ENCODE measurements around the gene RNF157. TPM values are rescaled to one million over a fixed set of nuclear protein-coding genes. Genes with fewer than 3 reads are reported as not detected.

Gene RNF157
- 4.1 and 6.7 TPM in 2 replicates for total RNA-seq (2014; rRNA removed; shearing (Covaris generic))

GRCh38 chr17:76240461-76241203 is at the start of gene RNF157:
Gene RNF157 (minus strand): TSS chr17:76240493. CDS start chr17:76240240, 253 bp downstream.
- peak; percentile 65 for DNase-seq (ENCODE audit: low read depth)

DNA sequence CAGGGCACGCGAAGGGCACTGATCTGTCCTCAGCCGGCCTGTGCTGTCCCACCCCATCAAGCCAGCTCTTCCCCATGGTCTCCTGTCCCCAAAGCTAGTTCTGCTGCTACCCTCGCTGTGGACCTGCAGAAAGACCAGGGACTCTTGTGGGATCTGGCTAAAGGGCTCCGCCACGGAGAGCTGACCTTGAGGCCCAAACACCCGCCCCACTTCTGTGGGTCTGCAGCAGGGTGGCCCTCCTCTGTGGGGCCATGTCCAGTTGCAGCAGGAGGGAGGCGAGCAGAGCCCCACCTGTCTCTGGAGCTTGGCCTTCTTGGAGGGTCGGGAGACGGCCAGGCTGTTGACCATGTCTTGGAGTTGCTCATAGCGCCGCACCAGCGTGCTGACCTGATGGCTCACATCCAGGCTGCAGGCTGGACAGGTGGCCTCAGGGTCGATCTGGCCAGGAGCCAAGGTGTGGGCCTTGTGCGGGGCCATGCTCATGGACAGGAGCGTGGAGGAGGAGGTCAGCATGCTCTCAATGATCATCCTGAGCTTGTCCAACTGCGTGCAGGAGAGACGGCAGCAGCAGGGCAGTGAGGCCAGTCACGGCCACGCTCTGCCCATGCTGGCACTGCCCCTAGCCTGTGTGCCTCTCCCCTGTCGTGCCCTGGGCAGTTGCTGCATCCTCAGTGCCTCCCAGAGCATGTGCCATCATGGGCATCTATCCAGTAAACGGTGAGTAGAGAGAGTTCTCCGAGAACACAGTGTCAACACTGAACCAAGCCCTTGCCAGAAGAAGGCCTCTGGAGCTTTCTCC is 41.5 kb upstream of the RNF157 start:
- DNase-seq (ENCODE audit: low read depth), result no peak

DNA sequence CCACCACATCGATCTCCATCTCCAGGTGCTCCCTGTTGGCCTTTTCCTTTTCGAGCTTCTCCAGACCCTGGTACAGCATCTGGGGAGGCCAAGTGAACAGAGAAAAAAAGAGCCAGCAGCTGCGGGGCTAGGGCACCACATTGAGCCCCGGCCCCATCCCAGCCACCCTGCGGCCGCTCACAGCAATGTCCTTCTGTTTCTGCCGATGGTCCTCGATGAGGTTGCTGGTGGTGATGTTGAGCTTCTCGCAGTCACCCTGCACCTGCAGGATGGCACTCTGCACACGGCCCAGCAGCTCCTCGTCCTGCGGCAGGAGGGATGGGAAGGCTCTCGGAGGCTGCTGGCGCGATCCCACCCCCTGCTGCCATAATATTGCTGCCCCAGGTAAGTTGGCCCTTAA is 40.4 kb upstream of the RNF157 start:
- DNase-seq (ENCODE audit: low read depth), result no peak

DNA sequence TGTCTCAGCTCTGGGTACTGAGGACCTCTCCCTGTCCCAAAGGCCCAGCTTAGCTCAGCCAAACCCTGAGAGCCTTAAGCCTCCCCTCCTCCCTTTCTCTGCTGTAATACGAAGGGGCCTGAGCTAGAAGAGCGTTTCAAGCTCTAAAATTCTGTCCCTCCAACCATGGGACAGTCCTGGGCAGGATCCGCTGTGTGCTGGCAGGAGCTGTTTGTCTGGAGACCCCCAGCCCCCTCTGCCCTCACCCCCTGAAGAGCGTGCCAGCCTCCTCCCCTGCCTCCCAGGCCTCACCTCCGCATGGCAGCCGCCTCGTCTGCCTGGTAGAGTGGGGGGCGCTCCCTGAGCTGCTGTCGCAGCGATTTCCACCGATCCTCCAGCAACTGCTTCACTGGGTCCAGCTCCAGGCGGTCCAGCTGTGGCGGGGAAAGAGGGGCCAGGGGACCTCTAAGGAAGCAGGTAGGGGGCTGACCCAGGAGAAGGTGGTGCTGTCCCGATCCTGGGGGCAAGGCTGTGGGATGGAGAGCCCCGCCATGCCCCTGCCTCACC is 39.5 kb upstream of the RNF157 start:
- DNase-seq (ENCODE audit: low read depth), result no peak

DNA sequence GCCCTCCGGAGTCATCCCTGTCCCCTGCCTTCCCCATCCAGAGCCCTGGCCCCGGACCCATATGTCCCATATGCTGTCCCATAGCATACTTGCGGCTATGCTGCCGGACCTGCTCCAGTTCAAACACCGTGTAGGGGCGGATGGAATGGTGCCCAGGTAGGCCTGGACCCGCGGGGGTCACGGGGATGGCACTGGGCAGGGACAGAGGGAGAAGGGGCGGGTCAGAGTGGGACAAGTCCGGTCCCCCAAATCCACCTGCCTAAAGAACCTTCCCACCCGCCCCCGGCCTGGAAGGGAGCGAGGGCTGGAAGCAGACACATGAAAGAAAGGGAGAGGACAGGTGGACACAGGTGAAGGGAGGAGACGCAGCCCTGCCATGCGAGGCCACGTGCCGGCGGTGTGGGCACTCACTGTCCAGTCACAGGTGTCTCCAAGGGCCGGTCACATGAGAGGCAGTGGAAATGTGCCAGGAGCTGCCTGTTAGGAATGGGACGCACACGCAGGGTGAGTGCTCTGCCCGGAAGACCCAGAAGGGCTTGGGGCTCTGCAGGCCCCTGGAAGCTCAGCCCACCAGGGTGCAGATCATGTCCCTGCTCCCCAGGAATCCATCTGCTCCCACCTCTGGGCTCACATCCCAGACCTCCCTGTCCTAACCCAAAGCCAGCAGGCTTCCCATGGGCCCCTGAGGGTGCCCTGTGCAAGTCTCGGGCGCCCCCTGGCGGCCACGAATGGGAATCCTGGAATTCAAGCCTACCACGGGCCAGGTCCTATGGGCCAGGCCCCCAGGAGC is 38.9 kb upstream of the RNF157 start:
- DNase-seq (ENCODE audit: low read depth), result peak; percentile 72

- no peak for DNase-seq (ENCODE audit: low read depth)
These were observed 38.1 kb upstream of the RNF157 start for GRCh38 chr17:76278268-76278908.

- DNase-seq (ENCODE audit: low read depth), result no peak
These were observed 37.3 kb upstream of the RNF157 start for GRCh38 chr17:76277300-76278267.

- peak; percentile 93 for DNase-seq (ENCODE audit: low read depth)
These were observed 36.4 kb upstream of the RNF157 start for GRCh38 chr17:76276461-76277299.

DNA sequence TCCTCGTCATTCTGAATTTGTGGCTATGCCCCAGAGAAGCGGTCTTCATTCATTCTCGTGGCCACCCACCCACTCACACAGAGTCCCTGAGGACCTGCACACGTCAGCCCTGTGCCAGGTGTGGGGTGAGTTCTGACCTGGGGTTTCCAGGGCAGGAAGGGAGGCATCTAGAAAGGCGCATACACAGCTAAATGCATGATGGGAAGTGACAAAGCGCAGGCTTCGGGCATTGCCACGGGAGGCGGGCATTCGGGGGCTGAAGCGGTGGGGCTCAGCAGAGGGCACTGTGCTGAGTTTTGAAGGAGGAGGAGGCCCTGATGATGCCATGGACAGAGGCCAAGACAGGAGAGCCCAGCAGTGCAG is 35.8 kb upstream of the RNF157 start:
- DNase-seq (ENCODE audit: low read depth), result no peak

DNA sequence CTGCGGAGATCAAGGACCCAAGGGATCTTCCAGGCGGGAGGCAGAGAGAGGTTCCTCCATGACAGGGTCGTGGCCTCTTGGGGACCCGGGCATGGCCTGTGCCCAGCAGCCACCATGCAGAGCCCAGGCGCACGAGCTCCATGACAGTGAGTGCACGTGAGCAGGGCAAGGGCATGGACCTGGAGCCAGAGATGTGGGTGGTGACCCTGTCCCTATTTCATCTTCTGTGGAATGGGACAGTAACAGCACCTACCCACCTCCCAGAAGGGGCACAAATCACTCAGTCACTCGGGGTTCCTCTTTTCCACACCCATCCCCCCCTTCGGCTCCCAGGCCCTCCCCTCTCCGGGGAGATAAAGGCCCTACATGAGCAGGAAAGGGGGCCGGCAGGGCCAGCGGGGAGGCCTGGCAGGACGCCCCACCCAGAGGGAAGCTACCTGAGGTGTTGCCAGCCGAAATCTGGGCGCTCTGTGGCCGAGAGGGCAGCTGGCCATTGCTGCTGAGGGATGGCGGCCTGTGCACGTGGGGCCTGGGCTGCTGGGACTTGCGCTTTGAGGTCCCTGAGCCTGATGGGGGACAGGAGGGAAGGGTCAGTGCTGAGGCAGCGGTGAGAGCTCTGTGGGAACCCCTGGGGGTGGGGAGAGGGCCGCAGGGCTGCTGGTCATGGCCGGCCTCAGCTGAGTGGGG is 35.2 kb upstream of the RNF157 start:
- no peak for DNase-seq (ENCODE audit: low read depth)

DNA sequence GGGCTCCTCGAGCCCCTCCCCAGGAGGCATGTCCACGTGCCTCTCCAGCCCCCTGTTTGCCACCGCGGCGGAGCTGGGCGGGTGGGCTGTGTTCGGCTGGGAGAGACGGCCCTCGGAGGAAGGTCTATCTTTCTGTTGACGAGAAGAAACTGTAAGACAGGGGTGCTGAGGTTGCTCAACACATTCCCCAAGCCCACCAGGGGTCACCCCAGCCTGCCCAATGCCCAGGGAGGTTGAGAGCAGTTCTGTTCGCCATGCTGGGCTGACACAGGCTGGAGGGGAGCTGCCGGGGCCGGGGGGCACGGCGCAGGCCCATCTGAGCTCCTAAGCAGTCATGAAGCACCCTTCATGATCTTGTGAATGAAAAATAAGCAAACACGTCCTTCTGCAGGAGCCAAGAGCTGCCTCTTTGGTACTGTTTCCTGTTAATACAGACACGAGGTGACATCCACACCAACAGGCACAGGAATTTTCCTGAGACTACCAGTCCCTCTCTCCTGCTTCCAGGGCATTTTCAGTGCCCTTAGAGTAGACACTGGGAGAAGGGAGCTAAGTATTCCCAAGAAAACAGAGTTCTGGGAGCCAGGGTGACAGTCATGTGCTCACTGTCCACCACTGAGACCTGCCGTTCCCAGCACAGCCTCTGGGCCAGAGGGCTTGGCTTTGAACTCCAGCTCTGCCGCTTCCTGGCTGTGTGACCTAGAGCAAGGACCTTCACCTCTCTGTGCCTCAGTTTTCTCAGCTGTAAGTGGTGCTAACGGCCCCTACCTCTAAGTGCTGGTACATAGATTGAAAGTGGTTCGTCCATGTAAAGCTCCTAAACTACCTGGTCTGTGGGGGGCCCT is 34.0 kb upstream of the RNF157 start:
- no peak for DNase-seq (ENCODE audit: low read depth)

DNA sequence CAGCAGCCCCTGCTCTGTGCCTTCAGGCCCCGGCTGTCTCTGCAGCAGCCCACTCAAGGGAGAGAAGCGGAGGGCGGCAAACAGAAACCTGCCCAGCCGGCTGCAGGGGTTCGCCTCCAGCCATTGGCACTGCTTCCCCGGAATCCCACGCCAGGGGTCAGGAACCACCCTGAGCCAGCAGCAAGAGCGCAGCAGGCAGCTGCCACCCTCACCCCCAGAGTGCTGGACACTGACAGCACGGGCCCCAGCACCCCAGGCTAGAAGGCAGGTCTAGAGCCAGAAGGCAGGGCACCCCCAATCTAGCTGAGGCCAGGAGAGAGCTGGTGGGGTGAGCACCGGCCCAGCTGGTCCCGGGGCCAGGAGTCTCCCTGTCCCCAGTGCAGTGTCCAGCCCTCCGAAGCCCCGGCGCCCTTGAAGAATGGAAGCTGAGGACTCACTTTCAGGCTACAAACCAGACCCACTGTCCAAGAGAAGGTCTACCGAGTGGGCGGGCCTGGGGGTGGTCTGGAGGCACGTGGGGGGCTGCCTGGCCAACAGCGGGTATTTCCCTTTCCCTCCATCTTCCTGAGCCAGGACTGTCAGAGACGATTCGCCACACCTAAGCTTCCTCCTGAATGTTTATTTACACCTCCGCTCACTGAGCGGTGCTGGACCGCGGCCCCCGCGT is 33.3 kb upstream of the RNF157 start:
- no peak for DNase-seq (ENCODE audit: low read depth)

DNA sequence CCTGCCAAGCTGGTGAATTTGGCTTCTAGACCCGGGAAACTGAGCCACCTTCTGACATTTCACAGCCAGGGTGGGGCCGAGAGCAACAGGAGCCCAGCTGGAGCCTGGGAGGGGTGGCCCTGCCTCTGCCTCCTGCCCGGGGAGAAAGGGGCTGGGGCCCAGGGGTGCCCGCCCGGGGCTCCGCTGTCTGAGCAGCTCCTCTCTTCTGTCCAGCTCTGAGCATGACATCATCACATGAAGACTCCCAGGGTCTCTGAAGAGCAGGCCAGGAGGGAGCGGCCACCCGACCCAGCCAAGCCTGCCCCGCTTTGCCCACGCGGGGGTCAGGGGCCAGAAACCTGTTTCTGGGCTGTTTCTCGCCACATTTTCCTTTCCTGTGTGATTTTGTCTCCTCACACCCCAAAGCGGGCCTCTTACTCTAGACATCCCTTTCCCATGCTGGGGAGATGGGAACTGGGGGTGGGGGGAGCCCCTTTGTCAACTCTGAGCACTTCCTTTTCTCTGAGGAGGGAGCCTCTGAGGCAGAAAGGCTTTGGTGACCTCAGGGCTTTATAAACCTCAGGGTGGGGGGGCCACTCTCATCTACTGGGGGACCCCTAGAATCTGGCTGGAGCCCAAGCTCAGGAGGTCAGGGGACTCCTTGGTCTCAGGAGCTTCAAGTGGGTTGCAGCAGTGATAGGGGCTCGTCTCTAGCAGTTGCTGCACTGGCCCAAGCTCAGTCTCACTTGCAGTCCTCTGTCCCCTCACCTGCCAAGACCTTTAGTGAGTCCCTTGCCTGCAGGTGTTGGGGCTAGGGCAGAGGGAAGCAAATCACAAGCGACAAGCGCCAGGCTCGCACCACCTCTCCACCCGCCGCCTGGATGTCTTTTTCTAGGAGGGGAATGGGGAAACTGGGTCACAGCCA is 32.5 kb upstream of the RNF157 start:
- no peak for DNase-seq (ENCODE audit: low read depth)

DNA sequence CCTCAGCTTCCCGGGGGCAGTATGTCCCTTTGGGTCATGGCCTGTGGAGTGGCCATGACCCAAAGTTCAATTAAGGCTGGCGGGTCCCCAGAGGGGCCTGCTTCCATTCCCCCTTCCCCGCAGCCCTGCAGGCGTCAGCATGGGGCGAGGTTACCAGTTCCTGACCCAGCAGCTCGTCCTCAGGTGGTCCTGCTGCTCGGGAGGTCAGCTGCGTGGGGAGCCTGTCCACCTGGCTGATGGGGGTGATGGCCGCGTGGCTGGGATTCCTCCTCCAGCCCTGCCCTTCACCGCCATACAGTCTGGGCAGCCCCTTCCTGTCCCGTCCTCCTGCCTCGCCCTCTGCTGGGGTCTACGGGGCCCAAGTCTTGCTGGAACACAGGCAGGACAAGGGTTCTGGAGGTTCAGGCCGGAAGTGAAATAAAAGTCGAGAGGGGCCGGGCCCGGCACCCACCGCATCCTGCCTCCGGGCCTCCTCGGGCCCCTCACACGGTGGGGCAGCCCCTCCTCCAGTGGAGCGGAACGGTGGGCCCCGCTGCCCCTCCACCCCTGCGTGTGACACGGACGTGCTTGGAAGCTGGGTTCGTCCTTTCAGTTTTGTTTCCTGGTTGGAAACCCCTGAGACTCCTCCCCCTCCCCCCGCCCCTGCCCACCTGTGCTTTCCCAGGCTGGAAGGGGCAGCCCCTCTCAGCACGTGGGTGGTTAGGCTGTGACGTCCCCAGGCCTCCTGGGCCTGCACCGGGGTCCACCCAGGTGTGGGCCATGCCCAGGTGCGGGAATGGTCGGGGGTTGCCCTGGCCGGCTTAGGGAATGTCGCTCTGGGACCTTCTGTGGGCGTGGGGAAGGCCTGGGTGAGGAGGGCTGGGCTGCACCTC is 31.6 kb upstream of the RNF157 start:
- DNase-seq (ENCODE audit: low read depth), result no peak
